GM03348 (cell line): ENCODE measurements around the gene CELSR2.
"Not testable (repeated sequence)": the region's sequence is repeated elsewhere in the genome, so short reads cannot be mapped to it uniquely, and the experiment has no call there.

Experiments
- DNase-seq: peaks from one replicate; pipeline ENCODE4 v3.0.0; 2012; ENCODE audit warnings: low spot score

The CELSR2 gene

GRCh38 chr1:109301874-109302273 lies 52.5 kb downstream of the CELSR2 start:
- no peak for DNase-seq

- no peak for DNase-seq
Observed at GRCh38 chr1:109304226-109304920, 55.0 kb downstream of the CELSR2 start.

GRCh38 chr1:109305991-109306390 lies 56.7 kb downstream of the CELSR2 start:
- not testable (repeated sequence) for DNase-seq

- DNase-seq: no peak
Observed at GRCh38 chr1:109306832-109307273, 57.5 kb downstream of the CELSR2 start, which contains the start of gene MYBPHL. TSS of gene MYBPHL (minus strand) at chr1:109307011. CDS start at chr1:109306991, 20 bp downstream.

GRCh38 chr1:109307274-109308021 lies 58.1 kb downstream of the CELSR2 start:
- no peak for DNase-seq

- no peak for DNase-seq
Observed at GRCh38 chr1:109309347-109309746, 60.0 kb downstream of the CELSR2 start.

- no peak for DNase-seq
Observed at GRCh38 chr1:109312246-109312645, 62.9 kb downstream of the CELSR2 start.

GRCh38 chr1:109312978-109313775 lies 63.8 kb downstream of the CELSR2 start:
- DNase-seq: no peak

- no peak for DNase-seq
Observed at GRCh38 chr1:109314795-109315194, 65.5 kb downstream of the CELSR2 start.

- no peak for DNase-seq
Observed at GRCh38 chr1:109315288-109315687, 65.9 kb downstream of the CELSR2 start.

- DNase-seq: no peak
Observed at GRCh38 chr1:109316506-109316905, 67.2 kb downstream of the CELSR2 start.

- DNase-seq: no peak
Observed at GRCh38 chr1:109319114-109319513, 69.8 kb downstream of the CELSR2 start.

- DNase-seq: no peak
Observed at GRCh38 chr1:109322974-109323373, 73.6 kb downstream of the CELSR2 start.
